IPS DF 4.7 (cell line): Measurements from ENCODE around the gene TOM1L2.
"Not testable (repeated sequence)": the region's sequence is repeated elsewhere in the genome, so short reads cannot be mapped to it uniquely, and the experiment has no call there.

Source experiments
- DNase-seq: peaks from one replicate; pipeline ENCODE4 v3.0.0-alpha.2; 2013; ENCODE audit warnings: low spot score; ENCODE audit errors: extremely low read depth

Gene TOM1L2

GRCh38 chr17:17971431-17972125 is 622 bp downstream of the TOM1L2 start:
- DNase-seq, result no peak

- DNase-seq, result no peak
These were observed 1.3 kb downstream of the TOM1L2 start for GRCh38 chr17:17970699-17971430.

- no peak for DNase-seq
These were observed 5.8 kb downstream of the TOM1L2 start for GRCh38 chr17:17966399-17966798.

GRCh38 chr17:17965152-17965721 is 7.0 kb downstream of the TOM1L2 start:
- no peak for DNase-seq

GRCh38 chr17:17964710-17965109 is 7.5 kb downstream of the TOM1L2 start:
- DNase-seq, result no peak

GRCh38 chr17:17963694-17964436 is 8.3 kb downstream of the TOM1L2 start:
- no peak for DNase-seq

- DNase-seq, result no peak
These were observed 9.1 kb downstream of the TOM1L2 start for GRCh38 chr17:17963066-17963465.

- no peak for DNase-seq
These were observed 11.6 kb downstream of the TOM1L2 start for GRCh38 chr17:17960500-17961030.

GRCh38 chr17:17959520-17960361 is 12.5 kb downstream of the TOM1L2 start:
- no peak for DNase-seq

GRCh38 chr17:17958982-17959381 is 13.2 kb downstream of the TOM1L2 start:
- DNase-seq, result no peak

GRCh38 chr17:17957584-17957916 is 14.7 kb downstream of the TOM1L2 start:
- DNase-seq, result no peak

- not testable (repeated sequence) for DNase-seq
These were observed 16.3 kb downstream of the TOM1L2 start for GRCh38 chr17:17955790-17956341.

GRCh38 chr17:17954079-17954478 is 18.1 kb downstream of the TOM1L2 start:
- DNase-seq, result no peak

- DNase-seq, result no peak
These were observed 19.5 kb downstream of the TOM1L2 start for GRCh38 chr17:17952691-17953090.

GRCh38 chr17:17951524-17951923 is 20.7 kb downstream of the TOM1L2 start:
- DNase-seq, result no peak

GRCh38 chr17:17950806-17951205 is 21.4 kb downstream of the TOM1L2 start:
- no peak for DNase-seq

- no peak for DNase-seq
These were observed 21.9 kb downstream of the TOM1L2 start for GRCh38 chr17:17950347-17950746.

- no peak for DNase-seq
These were observed 24.2 kb downstream of the TOM1L2 start for GRCh38 chr17:17947966-17948365.

- DNase-seq, result no peak
These were observed 24.9 kb downstream of the TOM1L2 start for GRCh38 chr17:17947309-17947708.

GRCh38 chr17:17946093-17946492 is 26.1 kb downstream of the TOM1L2 start:
- DNase-seq, result no peak

GRCh38 chr17:17944743-17945142 is 27.5 kb downstream of the TOM1L2 start:
- no peak for DNase-seq
